Activated gamma-delta T cell (primary cell): Measurements from ENCODE around the gene PLPPR3.
"Not testable (repeated sequence)": the region's sequence is repeated elsewhere in the genome, so short reads cannot be mapped to it uniquely, and the experiment has no call there.

Source experiments
- DNase-seq: peaks from one replicate; lab custom pipeline; 2025; lab: John Stamatoyannopoulos, UW

Gene PLPPR3

GRCh38 chr19:827710-828321, 6.1 kb upstream of the PLPPR3 start, which contains the start of gene AZU1:
Gene AZU1, plus strand, starts transcription at chr19:827837. Its CDS starts 10 bp downstream, at chr19:827847.
- DNase-seq: no peak

- no peak for DNase-seq
These were observed 5.6 kb upstream of the PLPPR3 start for GRCh38 chr19:827314-827709.

DNA sequence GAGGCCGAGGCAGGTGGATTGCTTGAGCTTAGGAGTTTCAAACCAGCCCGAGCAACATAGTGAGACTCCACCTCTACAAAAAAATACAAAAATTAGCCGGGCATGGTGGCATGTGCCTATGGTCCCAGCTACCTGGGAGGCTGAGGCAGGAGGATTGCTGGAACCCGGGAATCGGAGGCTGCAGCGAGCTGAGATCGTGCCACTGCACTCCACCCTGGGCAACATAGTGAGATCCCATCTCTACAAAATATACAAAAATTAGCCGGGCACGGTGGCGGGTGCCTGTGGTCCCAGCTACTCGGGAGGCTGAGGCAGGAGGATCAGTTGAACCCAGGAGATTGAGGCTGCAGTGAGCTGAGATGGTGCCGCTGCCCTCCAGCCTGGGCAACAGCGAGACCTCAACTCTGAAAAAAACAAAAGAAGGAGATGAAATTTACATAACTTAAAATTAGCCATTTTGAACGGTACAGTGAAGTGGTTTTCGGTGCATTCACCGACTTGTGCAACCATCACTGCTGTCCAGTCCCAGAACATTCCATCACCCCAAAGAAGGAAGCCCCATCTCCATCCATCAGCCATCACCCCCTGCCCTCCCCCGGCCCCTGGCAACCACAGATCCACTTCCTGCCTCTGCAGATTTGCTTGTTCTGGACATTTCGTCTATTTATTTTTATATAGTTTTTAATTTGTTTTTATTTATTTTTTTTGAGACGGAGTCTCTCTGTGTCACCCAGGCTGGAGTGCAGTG, 4.3 kb upstream of the PLPPR3 start:
- DNase-seq: no peak

GRCh38 chr19:824885-825284, 3.1 kb upstream of the PLPPR3 start:
- no peak for DNase-seq

GRCh38 chr19:823565-824121, 1.9 kb upstream of the PLPPR3 start:
- DNase-seq: no peak

- no peak for DNase-seq
These were observed 427 bp downstream of the PLPPR3 start for GRCh38 chr19:821231-821824.

GRCh38 chr19:820212-820611, 1.5 kb downstream of the PLPPR3 start:
- DNase-seq: not testable (repeated sequence)

DNA sequence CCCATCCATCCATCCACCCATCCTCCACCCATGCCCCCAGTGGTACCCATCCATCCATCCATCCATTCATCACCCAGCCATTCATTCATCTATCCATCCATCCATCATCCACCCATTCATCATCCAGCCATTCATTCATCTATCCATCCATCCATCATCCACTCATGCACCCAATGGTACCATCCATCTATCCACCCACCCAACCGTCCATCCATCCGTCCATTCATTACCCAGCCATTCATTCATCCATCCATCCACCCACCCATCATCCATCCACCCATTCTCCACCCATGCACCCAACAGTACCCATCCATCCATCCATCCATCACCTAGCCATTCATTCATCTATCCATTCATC, 5.3 kb downstream of the PLPPR3 start:
- DNase-seq: no peak

- DNase-seq: no peak
These were observed 5.8 kb downstream of the PLPPR3 start for GRCh38 chr19:815775-816499.

DNA sequence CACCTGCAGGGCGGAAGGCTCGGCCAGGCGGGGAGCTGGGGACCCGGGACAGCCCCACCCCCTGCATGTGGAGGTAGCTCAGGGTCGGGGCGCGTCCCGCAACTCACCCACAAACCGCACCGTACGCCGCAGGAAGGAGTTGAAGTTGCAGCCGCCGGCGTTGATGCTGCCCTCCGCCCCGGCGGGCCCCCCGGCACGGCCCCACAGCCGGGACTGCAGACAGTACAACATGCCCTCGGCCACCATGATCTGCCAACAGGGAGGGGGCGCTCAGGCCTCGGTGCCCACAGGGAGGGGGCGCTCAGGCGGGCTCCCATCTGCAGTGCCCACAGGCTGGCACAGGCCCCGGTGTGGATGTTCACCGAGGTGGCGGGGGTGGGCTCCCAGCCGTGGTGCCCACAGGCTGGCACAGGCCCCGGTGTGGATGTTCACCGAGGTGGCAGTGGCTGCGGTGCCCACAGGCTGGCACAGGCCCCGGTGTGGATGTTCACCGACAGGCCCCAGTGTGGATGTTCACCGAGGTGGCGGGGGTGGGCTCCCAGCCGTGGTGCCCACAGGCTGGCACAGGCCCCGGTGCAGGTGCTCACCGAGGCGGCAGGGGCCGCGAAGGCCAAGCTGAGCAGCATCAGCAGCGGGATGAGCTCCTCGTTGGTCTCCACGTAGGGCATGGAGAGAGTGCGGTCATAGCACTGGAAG, 6.5 kb downstream of the PLPPR3 start:
- DNase-seq: no peak

DNA sequence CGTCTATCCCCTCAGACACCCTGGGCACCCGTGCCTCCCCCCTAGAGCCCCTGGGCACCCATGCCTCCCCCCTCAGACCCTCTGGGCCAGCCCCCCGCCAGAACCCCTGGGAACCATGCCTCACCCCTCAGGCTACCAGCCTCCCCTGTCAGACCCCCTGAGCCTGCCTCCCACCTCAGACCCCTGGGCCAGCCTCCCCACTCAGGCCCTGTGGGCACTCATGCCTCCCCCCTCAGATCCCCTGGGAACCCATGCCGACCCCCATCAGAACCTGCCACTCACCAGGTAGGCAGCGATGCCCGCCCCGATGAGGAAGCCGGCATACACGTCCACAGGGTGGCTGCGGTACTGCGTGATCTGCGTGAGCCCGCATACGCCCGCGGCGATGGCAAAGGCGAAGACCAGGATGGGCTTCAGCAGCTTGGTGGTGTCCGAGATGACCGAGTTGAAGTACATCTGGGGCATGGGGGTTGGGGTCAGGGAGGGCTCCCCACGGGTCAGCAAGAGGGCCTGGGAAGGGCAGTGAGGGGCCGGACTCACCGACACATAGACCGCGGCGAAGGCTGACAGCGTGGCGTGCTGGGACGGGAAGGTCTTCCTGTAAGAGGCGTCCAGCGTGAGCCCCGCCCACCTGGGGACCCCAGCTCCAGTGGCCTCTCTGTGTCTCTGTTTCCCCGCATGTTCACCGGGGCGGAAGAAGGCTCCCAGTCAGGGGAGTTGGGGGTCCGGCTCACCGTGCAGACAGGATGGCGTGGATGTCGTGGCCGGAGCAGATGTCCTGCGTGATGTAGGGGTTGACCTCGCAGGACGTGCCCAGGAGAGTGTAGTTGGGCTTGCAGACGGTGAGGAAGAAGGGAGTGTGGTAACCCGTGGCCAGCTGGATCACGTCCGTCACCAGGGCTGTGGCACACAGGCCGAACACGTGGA, 7.3 kb downstream of the PLPPR3 start:
- DNase-seq: no peak

DNA sequence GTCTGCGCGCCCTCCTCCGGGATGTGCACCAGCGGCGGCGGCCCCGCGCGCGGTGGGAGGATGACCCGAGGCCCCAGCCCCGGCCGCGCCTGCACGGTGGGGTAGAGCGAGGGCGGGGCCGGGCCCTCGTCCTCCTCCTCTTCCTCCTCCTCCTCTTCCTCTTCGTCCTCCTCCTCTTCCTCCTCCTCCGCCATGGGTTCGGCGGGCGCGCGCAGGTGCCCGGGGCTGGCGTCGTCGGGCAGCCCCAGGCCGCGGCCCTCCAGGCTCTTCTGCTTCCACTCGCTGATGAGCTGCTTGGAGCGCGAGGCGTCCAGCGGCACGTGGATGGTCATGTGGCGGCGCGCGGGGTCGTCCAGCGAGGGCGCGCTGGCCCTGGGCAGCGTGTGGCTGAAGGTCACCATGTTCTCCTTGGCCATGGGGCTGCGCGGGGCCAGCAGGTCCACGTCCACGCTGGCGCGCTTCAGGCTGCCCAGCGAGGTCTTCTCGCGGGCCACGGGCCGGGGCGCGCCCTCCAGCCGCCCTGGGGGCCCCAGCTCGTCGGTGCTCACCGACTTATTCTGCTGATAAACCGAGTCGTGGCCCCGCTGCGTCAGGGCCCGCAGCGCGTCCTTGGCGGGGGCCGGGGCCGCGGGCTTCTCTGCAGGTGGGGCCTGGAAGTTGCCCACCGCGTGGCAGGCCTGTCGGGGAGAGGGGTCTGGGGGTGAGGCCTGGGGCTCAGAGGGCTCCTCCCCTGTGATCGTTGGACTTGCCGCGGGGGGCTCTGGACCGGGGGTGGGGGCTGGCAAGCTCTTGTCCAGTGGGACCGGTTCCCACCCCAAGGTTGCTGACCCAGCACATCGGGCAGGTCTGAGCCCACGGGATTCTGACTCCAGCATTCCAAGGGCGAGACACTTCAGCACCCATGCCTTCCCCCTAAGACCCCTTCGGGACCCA, 8.3 kb downstream of the PLPPR3 start:
- DNase-seq: no peak

DNA sequence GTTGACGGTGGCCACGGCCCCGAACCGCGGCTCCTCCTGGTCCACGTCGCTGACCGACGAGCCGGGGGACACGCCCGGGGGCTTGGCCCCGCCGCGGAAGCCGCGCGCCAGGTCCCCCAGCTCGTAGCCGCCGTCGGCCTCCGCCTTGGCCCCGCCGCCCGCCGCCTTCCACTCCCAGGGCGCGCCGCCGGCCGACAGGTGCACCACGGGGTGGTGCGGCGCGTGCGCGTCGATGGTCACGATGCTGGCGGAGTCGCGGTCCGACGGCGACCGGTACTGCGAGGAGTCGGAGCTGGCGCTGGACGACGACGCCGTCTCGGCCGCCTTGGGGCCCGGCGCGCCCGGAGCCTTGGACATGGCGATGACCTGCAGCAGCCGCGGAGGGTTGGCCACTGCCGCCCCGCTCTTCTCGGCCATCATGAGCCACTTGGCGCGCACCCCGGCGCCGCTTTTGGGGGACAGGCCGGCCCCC, 9.0 kb downstream of the PLPPR3 start:
- DNase-seq: no peak

GRCh38 chr19:812049-812746, 9.6 kb downstream of the PLPPR3 start:
- no peak for DNase-seq

DNA sequence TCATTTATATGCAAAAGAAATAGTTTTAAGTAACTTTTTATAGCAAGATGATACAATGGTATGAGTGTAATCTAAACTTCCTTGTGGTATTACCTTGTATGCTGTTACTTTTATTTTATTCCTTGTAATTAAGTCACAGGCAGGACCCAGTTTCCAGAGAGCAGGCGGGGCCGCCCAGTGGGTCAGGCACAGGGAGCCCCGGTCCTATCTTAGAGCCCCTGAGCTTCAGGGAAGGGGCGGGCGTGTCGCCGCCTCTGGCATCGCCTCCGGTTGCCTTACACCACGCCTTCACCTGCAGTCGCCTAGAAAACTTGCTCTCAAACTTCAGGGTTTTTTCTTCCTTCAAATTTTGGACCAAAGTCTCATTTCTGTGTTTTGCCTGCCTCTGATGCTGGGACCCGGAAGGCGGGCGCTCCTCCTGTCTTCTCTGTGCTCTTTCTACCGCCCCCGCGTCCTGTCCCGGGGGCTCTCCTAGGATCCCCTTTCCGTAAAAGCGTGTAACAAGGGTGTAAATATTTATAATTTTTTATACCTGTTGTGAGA, 10.2 kb downstream of the PLPPR3 start:
- no peak for DNase-seq

GRCh38 chr19:810883-811489, 10.8 kb downstream of the PLPPR3 start:
- no peak for DNase-seq

GRCh38 chr19:810077-810855, 11.5 kb downstream of the PLPPR3 start:
- no peak for DNase-seq
